Muscle layer of colon (tissue), 2 donors: Measurements from ENCODE around the gene CMIP.

Source experiments
- H3K27ac ChIP-seq: one replicate; pipeline ENCODE4 v1.7.0; 2013; ENCODE audit warnings: low read depth, mild to moderate bottlenecking, low read length, moderate library complexity
- H3K27me3 ChIP-seq, 2 donors: one replicate each; pipeline ENCODE4 v1.7.0; 2013; ENCODE audit warnings: low read length in 2 of 2, mild to moderate bottlenecking in 2 of 2; ENCODE audit not compliant: insufficient read depth in 2 of 2, control insufficient read depth in 1 of 2
- H3K36me3 ChIP-seq: one replicate; pipeline ENCODE4 v1.7.0; 2013; ENCODE audit warnings: mild to moderate bottlenecking, low read length; ENCODE audit not compliant: insufficient read depth
- H3K4me1 ChIP-seq: one replicate; pipeline ENCODE4 v1.7.0; 2013; ENCODE audit warnings: mild to moderate bottlenecking, low read length; ENCODE audit not compliant: insufficient read depth
- H3K4me3 ChIP-seq, 2 donors: one replicate each; pipeline ENCODE4 v1.7.0; 2013; ENCODE audit warnings: low read length in 2 of 2, low read depth in 1 of 2, mild to moderate bottlenecking in 1 of 2, moderate library complexity in 1 of 2
- H3K9ac ChIP-seq: one replicate; pipeline ENCODE4 v1.7.0; 2013; ENCODE audit warnings: low read length
- H3K9me3 ChIP-seq: one replicate; pipeline ENCODE4 v1.7.0; 2013; ENCODE audit warnings: mild to moderate bottlenecking, low read length
- donor health status: abdominal sarcoma.
- donor health status: Adenocarcinoma of cecum.

CMIP gene

GRCh38 chr16:81527477-81528178, 83.0 kb downstream of the CMIP start:
- no peaks in the 10 kb centered on the region for H3K27me3 ChIP-seq
- no peak overlapping the region for H3K4me3 ChIP-seq
- H3K9me3 ChIP-seq, result no peaks in the 10 kb centered on the region
- no peak overlapping the region for H3K9ac ChIP-seq
- no peak overlapping the region for H3K27ac ChIP-seq
- peaks cover 15% of the 10 kb centered on the region for H3K4me1 ChIP-seq
- no peaks in the 10 kb centered on the region for H3K36me3 ChIP-seq

- Histone ChIP-seq H3K4me1 (peaks cover 15% of the 10 kb centered on the region), H3K36me3 (no peaks in the 10 kb centered on the region)
Measured at GRCh38 chr16:81528256-81528655, 83.6 kb downstream of the CMIP start.

GRCh38 chr16:81530296-81530721, 85.7 kb downstream of the CMIP start:
- Histone ChIP-seq H3K4me3 (no peak overlapping the region), H3K36me3 (no peaks in the 10 kb centered on the region), H3K27ac (no peak overlapping the region), H3K27me3 (no peaks in the 10 kb centered on the region), H3K4me1 (peaks cover 15% of the 10 kb centered on the region), H3K9me3 (no peaks in the 10 kb centered on the region), H3K9ac (no peak overlapping the region)

More at GRCh38 chr16:81528256-81528655, 83.6 kb downstream of the CMIP start:
- Histone ChIP-seq H3K27ac (no peak overlapping the region), H3K4me3 (no peak overlapping the region), H3K9me3 (no peaks in the 10 kb centered on the region), H3K9ac (no peak overlapping the region), H3K27me3 (no peaks in the 10 kb centered on the region)

GRCh38 chr16:81530814-81531213, 86.2 kb downstream of the CMIP start:
- H3K27ac ChIP-seq, result no peak overlapping the region

GRCh38 chr16:81531419-81531821, 86.8 kb downstream of the CMIP start:
- Histone ChIP-seq H3K36me3 (no peaks in the 10 kb centered on the region), H3K4me1 (peaks cover 10% of the 10 kb centered on the region), H3K27ac (no peak overlapping the region), H3K4me3 (no peak overlapping the region), H3K27me3 (no peaks in the 10 kb centered on the region), H3K9me3 (no peaks in the 10 kb centered on the region), H3K9ac (no peak overlapping the region)

More at GRCh38 chr16:81530814-81531213, 86.2 kb downstream of the CMIP start:
- no peak overlapping the region for H3K4me3 ChIP-seq
- no peaks in the 10 kb centered on the region for H3K9me3 ChIP-seq
- H3K27me3 ChIP-seq, result no peaks in the 10 kb centered on the region
- peaks cover 15% of the 10 kb centered on the region for H3K4me1 ChIP-seq
- H3K9ac ChIP-seq, result no peak overlapping the region
- no peaks in the 10 kb centered on the region for H3K36me3 ChIP-seq

GRCh38 chr16:81532491-81533174, 88.0 kb downstream of the CMIP start:
- Histone ChIP-seq H3K9me3 (no peaks in the 10 kb centered on the region), H3K9ac (no peak overlapping the region), H3K36me3 (no peaks in the 10 kb centered on the region), H3K27ac (no peak overlapping the region), H3K4me1 (peaks cover under 1% of the 10 kb centered on the region), H3K27me3 (no peaks in the 10 kb centered on the region), H3K4me3 (no peak overlapping the region)

GRCh38 chr16:81533175-81533507, 88.5 kb downstream of the CMIP start:
- H3K36me3 ChIP-seq, result no peaks in the 10 kb centered on the region
- H3K9ac ChIP-seq, result no peak overlapping the region
- peaks cover 6% of the 10 kb centered on the region for H3K4me1 ChIP-seq
- H3K27ac ChIP-seq, result no peak overlapping the region
- H3K4me3 ChIP-seq, result no peak overlapping the region
- no peaks in the 10 kb centered on the region for H3K27me3 ChIP-seq
- no peaks in the 10 kb centered on the region for H3K9me3 ChIP-seq

GRCh38 chr16:81535679-81536360, 91.2 kb downstream of the CMIP start:
- Histone ChIP-seq H3K4me3 (no peak overlapping the region), H3K9ac (no peak overlapping the region), H3K27ac (no peak overlapping the region), H3K36me3 (no peaks in the 10 kb centered on the region), H3K4me1 (peaks cover 19% of the 10 kb centered on the region), H3K27me3 (no peaks in the 10 kb centered on the region), H3K9me3 (no peaks in the 10 kb centered on the region)

GRCh38 chr16:81536648-81537047, 92.0 kb downstream of the CMIP start:
- Histone ChIP-seq H3K4me1 (peaks cover 19% of the 10 kb centered on the region), H3K9me3 (no peaks in the 10 kb centered on the region), H3K4me3 (no peak overlapping the region), H3K36me3 (no peaks in the 10 kb centered on the region), H3K9ac (no peak overlapping the region), H3K27ac (no peak overlapping the region), H3K27me3 (no peaks in the 10 kb centered on the region)

GRCh38 chr16:81537721-81538561, 93.3 kb downstream of the CMIP start:
- Histone ChIP-seq H3K9me3 (no peaks in the 10 kb centered on the region), H3K4me1 (peaks cover 19% of the 10 kb centered on the region), H3K27ac (no peak overlapping the region), H3K27me3 (no peaks in the 10 kb centered on the region), H3K4me3 (no peak overlapping the region), H3K9ac (no peak overlapping the region), H3K36me3 (no peaks in the 10 kb centered on the region)
